DOHH2 (cell line): ENCODE data around the gene JPH2.

Experiments used
- H3F3A ChIP-seq: fragments of 200-600 bp; sonication (generic), shearing (Covaris generic); 2 replicates; pipeline ENCODE4 v1.6.0; 2016; ENCODE audit warnings: antibody characterized with exemption, mild to moderate bottlenecking; ENCODE audit not compliant: control insufficient read depth, insufficient read depth
- H3K27ac ChIP-seq: fragments of 200-600 bp; sonication (generic); 2 replicates; pipeline ENCODE4 v1.5.1; 2014; ENCODE audit warnings: low read depth, mild to moderate bottlenecking, low read length, moderate library complexity
- H3K27me3 ChIP-seq: fragments of 200-600 bp; sonication (generic); 2 replicates; pipeline ENCODE4 v1.6.1; 2014; ENCODE audit warnings: mild to moderate bottlenecking, low read length, mixed read lengths; ENCODE audit not compliant: control insufficient read depth
- H3K36me3 ChIP-seq: fragments of 200-600 bp; sonication (generic); 2 replicates; pipeline ENCODE4 v1.6.1; 2014; ENCODE audit warnings: mild to moderate bottlenecking, low read length, moderate library complexity, mixed read lengths; ENCODE audit not compliant: control insufficient read depth
- H3K4me1 ChIP-seq: fragments of 200-600 bp; sonication (generic); 2 replicates; pipeline ENCODE4 v1.6.1; 2014; ENCODE audit warnings: mild to moderate bottlenecking, low read length, mixed read lengths; ENCODE audit not compliant: control insufficient read depth
- H3K4me2 ChIP-seq: fragments of 200-600 bp; sonication (generic); 2 replicates; pipeline ENCODE4 v1.6.0; 2014; ENCODE audit warnings: mild to moderate bottlenecking, low read length, moderate library complexity
- H3K4me3 ChIP-seq: fragments of 200-600 bp; sonication (generic); 2 replicates; pipeline ENCODE4 v1.5.1; 2014; ENCODE audit warnings: mild to moderate bottlenecking, low read length, mixed read lengths
- H3K79me2 ChIP-seq: fragments of 200-600 bp; sonication (generic); 2 replicates; pipeline ENCODE4 v1.6.1; 2014; ENCODE audit warnings: mild to moderate bottlenecking, low read length, mixed read lengths; ENCODE audit not compliant: control insufficient read depth
- H3K9me2 ChIP-seq: fragments of 200-600 bp; sonication (generic); replicated peaks from 2 replicates; pipeline ENCODE4 v1.6.1; 2014; ENCODE audit warnings: mild to moderate bottlenecking, low read length, mixed read lengths; ENCODE audit not compliant: control insufficient read depth
- H3K9me3 ChIP-seq: fragments of 200-600 bp; sonication (generic); 2 replicates; pipeline ENCODE4 v1.6.1; 2014; ENCODE audit warnings: antibody characterized with exemption, low read length, mixed read lengths; ENCODE audit not compliant: control insufficient read depth, insufficient read depth
- H4K20me1 ChIP-seq: fragments of 200-600 bp; sonication (generic); 2 replicates; pipeline ENCODE4 v1.6.0; 2014; ENCODE audit warnings: low read depth, mild to moderate bottlenecking, antibody characterized with exemption, low read length, moderate library complexity; ENCODE audit not compliant: control insufficient read depth, insufficient read depth
- EZH2phosphoT487 ChIP-seq: fragments of 200-600 bp; sonication (generic); IDR thresholded peaks from 2 replicates; pipeline ENCODE4 v1.6.1; 2017; ENCODE audit warnings: borderline replicate concordance, mild to moderate bottlenecking, antibody characterized with exemption, low read length, moderate library complexity, mixed read lengths
- TF ChIP-seq, protein P1 (sequence below): fragments of 200-600 bp; sonication (generic); IDR thresholded peaks from one replicate; pipeline ENCODE4 v1.5.1; 2014; ENCODE audit warnings: antibody characterized with exemption, mild to moderate bottlenecking, low read depth, low read length; ENCODE audit not compliant: poor library complexity, severe bottlenecking

JPH2 gene

DNA sequence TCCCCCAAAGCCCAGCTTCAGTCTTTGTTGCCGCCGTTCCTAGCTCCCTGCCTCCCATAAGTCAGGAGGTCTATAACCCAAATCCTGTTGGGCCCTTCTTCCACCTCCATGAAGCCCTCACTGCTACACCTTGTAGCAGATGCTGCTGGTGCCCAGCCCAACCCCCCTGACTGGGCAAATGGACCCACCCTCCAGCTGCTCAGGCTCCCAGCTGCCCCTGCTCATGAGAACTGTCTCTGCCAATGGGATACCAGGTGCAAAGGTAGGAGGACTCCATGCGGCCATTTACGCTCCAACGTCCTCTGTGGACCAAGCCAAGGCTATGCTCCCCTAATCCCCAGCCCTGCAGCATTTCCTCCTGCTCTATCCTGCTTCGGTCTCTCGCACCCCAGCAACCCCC, 71.8 kb downstream of the JPH2 start:
- no peak overlapping the region for H3K4me3 ChIP-seq
- no peaks in the 10 kb centered on the region for H4K20me1 ChIP-seq
- no peak overlapping the region for H3K4me2 ChIP-seq
- H3F3A ChIP-seq: no peaks in the 10 kb centered on the region
- no peak for TF ChIP-seq EZH2phosphoT487
- TF ChIP-seq, protein P1, sequence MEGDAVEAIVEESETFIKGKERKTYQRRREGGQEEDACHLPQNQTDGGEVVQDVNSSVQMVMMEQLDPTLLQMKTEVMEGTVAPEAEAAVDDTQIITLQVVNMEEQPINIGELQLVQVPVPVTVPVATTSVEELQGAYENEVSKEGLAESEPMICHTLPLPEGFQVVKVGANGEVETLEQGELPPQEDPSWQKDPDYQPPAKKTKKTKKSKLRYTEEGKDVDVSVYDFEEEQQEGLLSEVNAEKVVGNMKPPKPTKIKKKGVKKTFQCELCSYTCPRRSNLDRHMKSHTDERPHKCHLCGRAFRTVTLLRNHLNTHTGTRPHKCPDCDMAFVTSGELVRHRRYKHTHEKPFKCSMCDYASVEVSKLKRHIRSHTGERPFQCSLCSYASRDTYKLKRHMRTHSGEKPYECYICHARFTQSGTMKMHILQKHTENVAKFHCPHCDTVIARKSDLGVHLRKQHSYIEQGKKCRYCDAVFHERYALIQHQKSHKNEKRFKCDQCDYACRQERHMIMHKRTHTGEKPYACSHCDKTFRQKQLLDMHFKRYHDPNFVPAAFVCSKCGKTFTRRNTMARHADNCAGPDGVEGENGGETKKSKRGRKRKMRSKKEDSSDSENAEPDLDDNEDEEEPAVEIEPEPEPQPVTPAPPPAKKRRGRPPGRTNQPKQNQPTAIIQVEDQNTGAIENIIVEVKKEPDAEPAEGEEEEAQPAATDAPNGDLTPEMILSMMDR: no peak
- no peaks in the 10 kb centered on the region for H3K27me3 ChIP-seq
- H3K79me2 ChIP-seq: no peaks in the 10 kb centered on the region
- no peaks in the 10 kb centered on the region for H3K9me2 ChIP-seq
- H3K36me3 ChIP-seq: no peaks in the 10 kb centered on the region
- no peak overlapping the region for H3K27ac ChIP-seq
- no peaks in the 10 kb centered on the region for H3K9me3 ChIP-seq
- no peaks in the 10 kb centered on the region for H3K4me1 ChIP-seq

DNA sequence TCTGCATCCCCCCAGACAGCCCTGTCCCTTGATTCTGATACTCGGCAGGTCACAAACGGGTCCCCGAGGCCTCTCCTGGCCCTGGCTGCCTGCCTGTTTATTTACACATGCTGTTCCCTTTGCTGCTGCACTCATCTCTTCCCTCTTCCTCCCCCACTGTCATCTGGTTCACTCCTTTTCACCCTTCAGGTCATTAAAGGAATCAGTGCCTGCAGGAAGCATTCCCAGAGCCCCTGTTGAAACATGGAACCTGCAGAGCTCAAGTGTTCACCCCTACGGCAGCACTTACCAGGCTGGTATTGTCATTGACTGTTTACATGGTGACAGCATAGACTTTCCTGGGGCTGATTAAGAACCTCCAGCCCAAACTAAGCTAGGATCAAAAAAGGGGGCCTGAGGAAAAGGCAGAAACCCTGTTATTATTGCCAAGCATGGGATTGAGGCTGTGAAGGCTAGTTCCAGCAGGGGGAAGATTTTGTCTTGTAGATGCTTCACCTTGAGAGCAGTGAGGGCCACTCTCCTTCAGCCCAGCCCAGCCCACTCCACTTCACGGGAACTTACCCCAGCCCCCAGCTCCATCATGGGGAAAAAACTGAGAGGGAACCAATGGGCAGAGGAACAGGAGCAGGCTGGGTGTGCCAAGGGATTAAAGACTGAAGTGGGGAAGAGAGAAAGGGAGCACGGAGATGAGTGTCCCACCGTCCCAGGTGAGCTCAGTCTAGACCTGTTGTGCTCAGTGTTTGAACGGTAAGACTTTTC, 73.2 kb downstream of the JPH2 start:
- Histone ChIP-seq H3K4me2 (no peak overlapping the region), H3F3A (no peaks in the 10 kb centered on the region), H3K27ac (no peak overlapping the region), H4K20me1 (no peaks in the 10 kb centered on the region), H3K27me3 (no peaks in the 10 kb centered on the region), H3K79me2 (no peaks in the 10 kb centered on the region), H3K4me1 (no peaks in the 10 kb centered on the region), H3K9me2 (no peaks in the 10 kb centered on the region), H3K9me3 (no peaks in the 10 kb centered on the region), H3K4me3 (no peak overlapping the region), H3K36me3 (no peaks in the 10 kb centered on the region)
- no peak for TF ChIP-seq EZH2phosphoT487
- TF ChIP-seq, protein P1: no peak

DNA sequence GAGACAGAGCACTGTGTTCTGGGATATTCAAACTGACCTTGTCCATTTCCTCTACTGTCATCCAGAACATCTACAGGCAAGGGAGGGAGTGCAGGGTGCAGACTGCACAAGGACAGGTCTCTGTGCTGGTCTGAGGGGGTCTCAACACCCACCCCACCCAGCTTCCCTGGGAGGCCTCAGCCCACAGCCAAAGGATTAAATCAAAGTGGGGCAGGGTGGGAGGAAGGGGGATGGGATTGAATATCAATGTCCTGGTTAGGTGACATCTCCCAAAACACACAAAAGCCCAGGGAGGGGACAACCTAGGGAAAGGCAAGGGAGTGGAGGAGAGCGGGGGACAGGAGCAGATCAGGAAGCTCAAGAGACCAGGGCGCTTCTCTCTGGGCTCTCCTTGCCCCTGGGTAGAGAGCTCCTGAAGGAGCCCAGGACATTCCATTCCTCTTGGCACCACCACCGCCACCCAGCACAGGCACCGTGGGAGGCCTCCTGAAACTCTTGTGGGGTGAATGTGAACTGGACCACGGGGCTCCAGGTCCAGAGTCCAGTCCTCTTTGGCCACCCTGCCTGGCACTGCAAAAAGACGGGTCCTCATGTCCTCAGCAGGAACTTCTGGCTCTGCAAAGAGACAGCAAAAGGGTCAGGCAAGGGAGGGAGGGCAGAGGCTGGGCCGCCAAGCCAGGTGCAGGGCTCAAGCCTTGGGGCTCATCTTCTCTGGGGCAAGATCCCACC, 73.9 kb downstream of the JPH2 start:
- H3K4me1 ChIP-seq: no peaks in the 10 kb centered on the region
- H3K27ac ChIP-seq: no peak overlapping the region
- H3F3A ChIP-seq: no peaks in the 10 kb centered on the region
- no peaks in the 10 kb centered on the region for H4K20me1 ChIP-seq
- H3K9me3 ChIP-seq: no peaks in the 10 kb centered on the region
- no peak overlapping the region for H3K4me3 ChIP-seq
- H3K4me2 ChIP-seq: no peak overlapping the region
- no peaks in the 10 kb centered on the region for H3K9me2 ChIP-seq
- TF ChIP-seq, protein P1: no peak
- no peak for TF ChIP-seq EZH2phosphoT487
- H3K27me3 ChIP-seq: no peaks in the 10 kb centered on the region
- no peaks in the 10 kb centered on the region for H3K79me2 ChIP-seq
- no peaks in the 10 kb centered on the region for H3K36me3 ChIP-seq
